Ectodermal cell (in vitro differentiated cells): ENCODE data around the gene PRKACG.

Experiments used
- H3K27ac ChIP-seq: 2 replicates; pipeline ENCODE4 v1.7.0; 2013; ENCODE audit warnings: mild to moderate bottlenecking, low read depth, low read length; ENCODE audit not compliant: insufficient read depth, poor library complexity, severe bottlenecking
- H3K27me3 ChIP-seq: 2 replicates; pipeline ENCODE4 v1.7.0; 2013; ENCODE audit warnings: mild to moderate bottlenecking, low read length; ENCODE audit not compliant: insufficient read depth, control insufficient read depth, poor library complexity, severe bottlenecking
- H3K36me3 ChIP-seq: one replicate; pipeline ENCODE4 v1.7.0; 2013; ENCODE audit warnings: low read length; ENCODE audit not compliant: control insufficient read depth, insufficient read depth
- H3K4me1 ChIP-seq: one replicate; pipeline ENCODE4 v1.7.0; 2013; ENCODE audit warnings: low read length; ENCODE audit not compliant: control insufficient read depth, insufficient read depth
- H3K4me3 ChIP-seq: 2 replicates; pipeline ENCODE4 v1.7.0; 2013; ENCODE audit warnings: low read depth, low read length, control low read depth; ENCODE audit not compliant: insufficient read depth
- H3K9me3 ChIP-seq: 2 replicates; pipeline ENCODE4 v1.7.0; 2013; ENCODE audit warnings: mild to moderate bottlenecking, low read length, moderate library complexity; ENCODE audit not compliant: control insufficient read depth
- WGBS, 2 experiments: methylation state at CpG; one replicate each; pipeline ENCODE4 v1.1.7; 2013; ENCODE audit warnings: missing lambda C conversion rate in 2 of 2; 5-methylcytosine and 5-hydroxymethylcytosine counted together

Gene PRKACG

DNA sequence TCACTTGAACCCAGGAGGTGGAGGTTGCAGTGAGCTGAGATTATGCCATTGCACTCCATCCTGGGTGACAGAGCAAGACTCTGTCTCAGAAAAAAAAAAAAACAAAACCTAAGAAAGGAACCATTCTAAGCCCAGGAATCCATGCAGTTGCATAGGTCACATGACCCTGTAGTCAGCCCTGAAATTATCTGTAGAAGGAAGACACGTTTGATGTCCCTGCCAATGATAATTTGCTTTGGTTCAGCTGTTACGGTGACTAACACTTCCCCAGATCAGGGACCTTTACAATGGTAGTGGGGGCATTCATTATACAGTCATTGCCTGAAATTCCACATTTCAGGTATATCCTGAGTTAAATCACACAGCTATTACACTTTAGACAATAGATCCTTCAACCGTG is 50.5 kb downstream of the PRKACG start:
- no peaks in the 10 kb centered on the region for H3K27me3 ChIP-seq
- H3K36me3 ChIP-seq = no peaks in the 10 kb centered on the region
- H3K4me3 ChIP-seq = no peak overlapping the region
- H3K27ac ChIP-seq = no peak overlapping the region
- H3K4me1 ChIP-seq = no peaks in the 10 kb centered on the region
- 90 to 98% methylated on average over 3 of the region's 3 CpGs for WGBS, 2 experiments
- H3K9me3 ChIP-seq = no peaks in the 10 kb centered on the region
